HEK293 (cell line): ENCODE results near the gene RGS7.

ENCODE experiments used
- CTCF ChIA-PET: fragments of 350-600 bp; formaldehyde crosslinking; extraction: SDS; loops from one replicate; lab custom pipeline; 2021; ENCODE audit warnings: antibody characterized with exemption; lab: Yijun Ruan, JAX
- POLR2A ChIA-PET: fragments of 300-600 bp; formaldehyde crosslinking; extraction: SDS; loops from one replicate; lab custom pipeline; 2020; ENCODE audit warnings: antibody characterized with exemption, inconsistent platforms; lab: Yijun Ruan, JAX
- H3K27ac ChIP-seq: fragments of 200-500 bp; sonication (Bioruptor generic); 2 replicates; pipeline ENCODE4 v1.5.1; 2014; ENCODE audit warnings: low read depth, low read length, control low read depth, inconsistent platforms; ENCODE audit errors: extremely low read depth
- H3K36me3 ChIP-seq, 2 experiments: fragments of 200-500 bp in 1 of 2; sonication (Bioruptor generic) in 1 of 2; 1 replicate in 1 of 2; 2 replicates in 1 of 2; pipeline ENCODE4 v1.5.1; 2014 to 2017; ENCODE audit warnings: inconsistent platforms in 2 of 2, low read length in 2 of 2; ENCODE audit not compliant: control insufficient read depth in 2 of 2, insufficient read depth in 1 of 2
- H3K4me1 ChIP-seq: fragments of 200-500 bp; sonication (Bioruptor generic); 2 replicates; pipeline ENCODE4 v1.5.1; 2014; ENCODE audit warnings: mild to moderate bottlenecking, low read length, inconsistent platforms; ENCODE audit not compliant: control insufficient read depth, insufficient read depth
- H3K4me3 ChIP-seq: 2 replicates; pipeline ENCODE4 v1.5.1; 2011; ENCODE audit warnings: low read depth, mild to moderate bottlenecking, control low read depth, low read length, moderate library complexity
- H3K9me3 ChIP-seq: fragments of 200-500 bp; sonication (Bioruptor generic); 2 replicates; pipeline ENCODE4 v1.5.1; 2014; ENCODE audit warnings: low read depth, low read length, inconsistent platforms; ENCODE audit not compliant: control insufficient read depth, insufficient read depth
- GFI1B ChIP-seq: fragments of 450-650 bp; formaldehyde crosslinking; IDR thresholded peaks from 2 replicates; pipeline ENCODE4 v1.5.1; 2016; ENCODE audit warnings: missing biosample characterization, missing genetic modification characterization
- GLI2 ChIP-seq: fragments of 450-650 bp; formaldehyde crosslinking; IDR thresholded peaks from 2 replicates; pipeline ENCODE4; 2017; ENCODE audit warnings: missing biosample characterization, missing genetic modification characterization, low read depth, borderline replicate concordance
- HIC1 ChIP-seq: fragments of 450-650 bp; formaldehyde crosslinking; IDR thresholded peaks from 2 replicates; pipeline ENCODE4 v1.5.1; 2016; ENCODE audit warnings: missing biosample characterization, missing genetic modification characterization
- PRDM1 ChIP-seq: fragments of 450-650 bp; formaldehyde crosslinking; IDR thresholded peaks from 2 replicates; pipeline ENCODE4; 2016; ENCODE audit warnings: missing biosample characterization, missing genetic modification characterization
- TCF7L2 ChIP-seq: IDR thresholded peaks from 2 replicates; pipeline ENCODE4 v1.6.1; 2011; ENCODE audit warnings: low read depth, mild to moderate bottlenecking, inconsistent platforms, low read length, moderate library complexity, borderline replicate concordance
- YY1 ChIP-seq: fragments of 450-650 bp; formaldehyde crosslinking; IDR thresholded peaks from 2 replicates; pipeline ENCODE4 v1.5.1; 2018; ENCODE audit warnings: missing biosample characterization, missing genetic modification characterization
- ZNF138 ChIP-seq: fragments of 450-650 bp; formaldehyde crosslinking; IDR thresholded peaks from 2 replicates; pipeline ENCODE4 v1.5.1; 2016; ENCODE audit warnings: missing biosample characterization, missing genetic modification characterization, borderline replicate concordance
- ZNF211 ChIP-seq: fragments of 450-650 bp; formaldehyde crosslinking; IDR thresholded peaks from 2 replicates; pipeline ENCODE4 v1.5.1; 2016; ENCODE audit warnings: low read depth, missing biosample characterization, missing genetic modification characterization
- ZNF513 ChIP-seq: fragments of 450-650 bp; IDR thresholded peaks from 2 replicates; pipeline ENCODE4 v1.5.1; 2018; ENCODE audit warnings: missing biosample characterization, missing genetic modification characterization
- ZNF529 ChIP-seq: fragments of 450-650 bp; formaldehyde crosslinking; IDR thresholded peaks from 2 replicates; pipeline ENCODE4 v1.5.1; 2017; ENCODE audit warnings: missing genetic modification characterization, missing biosample characterization; ENCODE audit not compliant: insufficient replicate concordance
- ZNF544 ChIP-seq: fragments of 450-650 bp; formaldehyde crosslinking; IDR thresholded peaks from 2 replicates; pipeline ENCODE4 v1.5.0; 2017; ENCODE audit warnings: missing biosample characterization, missing genetic modification characterization
- ZNF549 ChIP-seq: fragments of 450-650 bp; IDR thresholded peaks from 2 replicates; pipeline ENCODE4 v1.5.1; 2018; ENCODE audit warnings: missing biosample characterization, missing genetic modification characterization, mild to moderate bottlenecking, inconsistent platforms, moderate library complexity
- ZNF664 ChIP-seq: fragments of 450-650 bp; formaldehyde crosslinking; IDR thresholded peaks from 2 replicates; pipeline ENCODE4 v1.5.1; 2016; ENCODE audit warnings: missing biosample characterization, missing genetic modification characterization
- ZNF785 ChIP-seq: fragments of 450-650 bp; formaldehyde crosslinking; IDR thresholded peaks from 2 replicates; pipeline ENCODE4 v1.5.1; 2016; ENCODE audit warnings: missing biosample characterization, missing genetic modification characterization
- TF ChIP-seq, protein P1 (sequence below): fragments of 450-650 bp; formaldehyde crosslinking; IDR thresholded peaks from 2 replicates; pipeline ENCODE4 v1.5.1; 2017; ENCODE audit warnings: missing biosample characterization, missing genetic modification characterization
- TF ChIP-seq, protein P2 (sequence below): fragments of 450-650 bp; formaldehyde crosslinking; IDR thresholded peaks from 2 replicates; pipeline ENCODE4 v1.5.1; 2017; ENCODE audit warnings: missing biosample characterization, missing genetic modification characterization

Gene RGS7

DNA sequence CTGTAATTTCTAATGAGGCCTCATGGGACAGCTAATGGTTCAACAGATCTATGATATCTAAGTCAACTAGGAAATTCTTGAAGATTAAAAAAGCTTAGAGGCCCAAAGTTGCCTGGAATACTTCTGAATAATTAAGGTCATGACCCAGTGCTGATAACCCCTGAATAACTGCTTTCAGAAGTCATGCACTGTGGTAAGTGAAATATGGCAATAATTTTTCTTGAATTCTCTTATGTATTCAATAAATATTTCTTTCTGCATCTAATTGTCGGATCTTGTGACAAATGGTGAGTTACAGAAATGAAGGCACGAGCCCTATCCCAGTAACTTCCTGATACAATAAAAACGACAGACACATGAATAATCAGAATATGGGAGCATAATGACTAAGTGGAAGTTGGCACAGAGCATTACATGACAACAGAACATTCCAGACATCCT, 525.8 kb downstream of the RGS7 start (continued):
- TF ChIP-seq ZNF513 (tag by site-specific recombination) (no peak), ZNF138 (tag by site-specific recombination) (no peak), ZNF544 (tag by site-specific recombination) (no peak), ZNF529 (tag by site-specific recombination) (no peak)

GRCh38 chr1:240829487-240829886, 527.5 kb downstream of the RGS7 start:
- TF ChIP-seq GLI2 (tag by site-specific recombination) (no peak), TCF7L2 (no peak), YY1 (tag by site-specific recombination) (no peak), PRDM1 (tag by site-specific recombination) (no peak), ZNF785 (tag by site-specific recombination) (no peak), ZNF664 (tag by site-specific recombination) (no peak), HIC1 (tag by site-specific recombination) (no peak), ZNF513 (tag by site-specific recombination) (no peak), ZNF549 (tag by site-specific recombination) (no peak), GFI1B (tag by site-specific recombination) (no peak), ZNF211 (tag by site-specific recombination) (no peak)
- TF ChIP-seq, protein P1, sequence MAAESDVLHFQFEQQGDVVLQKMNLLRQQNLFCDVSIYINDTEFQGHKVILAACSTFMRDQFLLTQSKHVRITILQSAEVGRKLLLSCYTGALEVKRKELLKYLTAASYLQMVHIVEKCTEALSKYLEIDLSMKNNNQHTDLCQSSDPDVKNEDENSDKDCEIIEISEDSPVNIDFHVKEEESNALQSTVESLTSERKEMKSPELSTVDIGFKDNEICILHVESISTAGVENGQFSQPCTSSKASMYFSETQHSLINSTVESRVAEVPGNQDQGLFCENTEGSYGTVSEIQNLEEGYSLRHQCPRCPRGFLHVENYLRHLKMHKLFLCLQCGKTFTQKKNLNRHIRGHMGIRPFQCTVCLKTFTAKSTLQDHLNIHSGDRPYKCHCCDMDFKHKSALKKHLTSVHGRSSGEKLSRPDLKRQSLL (tag by site-specific recombination): no peak
- TF ChIP-seq, protein P2, sequence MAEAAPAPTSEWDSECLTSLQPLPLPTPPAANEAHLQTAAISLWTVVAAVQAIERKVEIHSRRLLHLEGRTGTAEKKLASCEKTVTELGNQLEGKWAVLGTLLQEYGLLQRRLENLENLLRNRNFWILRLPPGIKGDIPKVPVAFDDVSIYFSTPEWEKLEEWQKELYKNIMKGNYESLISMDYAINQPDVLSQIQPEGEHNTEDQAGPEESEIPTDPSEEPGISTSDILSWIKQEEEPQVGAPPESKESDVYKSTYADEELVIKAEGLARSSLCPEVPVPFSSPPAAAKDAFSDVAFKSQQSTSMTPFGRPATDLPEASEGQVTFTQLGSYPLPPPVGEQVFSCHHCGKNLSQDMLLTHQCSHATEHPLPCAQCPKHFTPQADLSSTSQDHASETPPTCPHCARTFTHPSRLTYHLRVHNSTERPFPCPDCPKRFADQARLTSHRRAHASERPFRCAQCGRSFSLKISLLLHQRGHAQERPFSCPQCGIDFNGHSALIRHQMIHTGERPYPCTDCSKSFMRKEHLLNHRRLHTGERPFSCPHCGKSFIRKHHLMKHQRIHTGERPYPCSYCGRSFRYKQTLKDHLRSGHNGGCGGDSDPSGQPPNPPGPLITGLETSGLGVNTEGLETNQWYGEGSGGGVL: no peak
- H3K36me3 ChIP-seq: no peaks in the 10 kb centered on the region
- ChIA-PET POLR2A (no interaction called here), CTCF (interaction anchor here (1.1 to 1.3 kb wide), 3 partner anchors 21 to 118 kb away, joined by 3 to 5 read pairs (median 3); no protein-coding TSS in a partner anchor)
- no peak overlapping the region for H3K4me3 ChIP-seq
- no peaks in the 10 kb centered on the region for H3K9me3 ChIP-seq
- no peak overlapping the region for H3K27ac ChIP-seq
- no peaks in the 10 kb centered on the region for H3K4me1 ChIP-seq
